ENCODE measurements around the gene JAKMIP2.

DNA sequence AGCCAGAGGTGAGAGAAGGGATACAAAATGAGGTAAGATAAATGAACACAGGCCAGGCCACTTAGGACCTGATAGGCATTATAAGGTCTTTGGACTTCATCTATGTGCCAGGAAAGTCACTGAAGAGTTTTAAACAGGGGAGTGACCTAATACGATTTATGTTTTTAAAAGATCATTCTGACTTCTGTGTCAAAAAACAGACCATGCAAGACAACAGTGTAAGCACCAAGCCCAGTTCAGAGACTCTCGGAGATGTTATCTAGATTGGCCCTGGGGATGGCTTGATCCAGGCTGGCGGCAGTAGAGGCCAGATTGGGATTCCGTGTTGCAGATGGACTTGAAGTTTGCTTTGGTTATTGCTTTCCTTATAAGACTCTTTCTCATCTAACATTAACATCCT, 229.6 kb downstream of the JAKMIP2 start:
- TF ChIP-seq EZH2 (IDR thresholded peaks at IDR 0.05) (no peak), POLR2AphosphoS5 (IDR thresholded peaks at IDR 0.05; ENCODE audit: borderline replicate concordance, low read depth, low read length) (no peak), FOXP2 (optimal IDR thresholded peaks at IDR 0.05; ENCODE audit: control extremely low read depth, extremely low read length, insufficient read depth) (no peak)

All from SK-N-MC (cell line).